ENCODE measurements around the gene TEX12.

DNA sequence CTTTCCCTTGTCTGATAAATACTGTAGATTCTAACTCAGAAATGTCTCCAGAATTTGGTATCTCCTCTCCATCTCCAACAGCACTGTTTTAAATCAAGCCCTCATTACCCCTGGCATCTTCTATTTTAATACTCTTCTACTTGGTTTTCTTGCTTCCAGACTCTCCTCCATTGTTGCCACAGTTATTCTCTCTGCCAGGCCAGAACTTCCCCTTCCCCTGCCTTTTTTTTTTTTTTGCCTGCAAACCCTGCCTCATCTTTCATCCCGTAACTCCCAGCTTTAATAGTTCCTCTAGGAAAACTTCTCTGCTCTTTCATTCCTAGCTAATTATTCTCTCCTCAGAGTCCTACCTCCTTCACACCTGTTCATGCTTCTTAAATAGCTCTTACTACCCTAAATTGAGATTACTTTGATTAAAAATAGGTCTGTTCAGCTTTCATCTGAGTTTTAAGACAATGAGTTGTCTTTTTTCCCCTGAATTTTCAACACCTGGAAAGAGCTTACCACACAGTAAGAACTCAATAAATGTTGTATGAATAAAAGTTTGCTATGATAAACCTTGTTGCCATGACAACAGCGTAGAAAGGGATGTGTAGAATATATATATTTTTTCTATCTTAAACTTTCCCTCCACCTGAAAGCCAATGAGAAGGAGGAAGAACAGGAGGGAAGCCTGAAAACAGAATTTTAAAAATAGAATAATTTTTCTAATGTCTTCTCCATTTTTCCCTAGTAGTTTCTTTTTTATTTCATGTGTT lies 6.9 kb upstream of the TEX12 start:
- TF ChIP-seq, protein P1, sequence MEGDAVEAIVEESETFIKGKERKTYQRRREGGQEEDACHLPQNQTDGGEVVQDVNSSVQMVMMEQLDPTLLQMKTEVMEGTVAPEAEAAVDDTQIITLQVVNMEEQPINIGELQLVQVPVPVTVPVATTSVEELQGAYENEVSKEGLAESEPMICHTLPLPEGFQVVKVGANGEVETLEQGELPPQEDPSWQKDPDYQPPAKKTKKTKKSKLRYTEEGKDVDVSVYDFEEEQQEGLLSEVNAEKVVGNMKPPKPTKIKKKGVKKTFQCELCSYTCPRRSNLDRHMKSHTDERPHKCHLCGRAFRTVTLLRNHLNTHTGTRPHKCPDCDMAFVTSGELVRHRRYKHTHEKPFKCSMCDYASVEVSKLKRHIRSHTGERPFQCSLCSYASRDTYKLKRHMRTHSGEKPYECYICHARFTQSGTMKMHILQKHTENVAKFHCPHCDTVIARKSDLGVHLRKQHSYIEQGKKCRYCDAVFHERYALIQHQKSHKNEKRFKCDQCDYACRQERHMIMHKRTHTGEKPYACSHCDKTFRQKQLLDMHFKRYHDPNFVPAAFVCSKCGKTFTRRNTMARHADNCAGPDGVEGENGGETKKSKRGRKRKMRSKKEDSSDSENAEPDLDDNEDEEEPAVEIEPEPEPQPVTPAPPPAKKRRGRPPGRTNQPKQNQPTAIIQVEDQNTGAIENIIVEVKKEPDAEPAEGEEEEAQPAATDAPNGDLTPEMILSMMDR (IDR thresholded peaks at IDR 0.05; ENCODE audit: low read depth, low read length), result no peak
- TF ChIP-seq EZH2phosphoT487 (IDR thresholded peaks at IDR 0.05; ENCODE audit: low read depth), result no peak
